ENCODE results near the gene ERCC1. TPM values are rescaled to one million over a fixed set of nuclear protein-coding genes. Genes with fewer than 3 reads are reported as not detected.

The ERCC1 gene
- total RNA-seq, 1 donor from 2014 or later: 67.5 TPM

DNA sequence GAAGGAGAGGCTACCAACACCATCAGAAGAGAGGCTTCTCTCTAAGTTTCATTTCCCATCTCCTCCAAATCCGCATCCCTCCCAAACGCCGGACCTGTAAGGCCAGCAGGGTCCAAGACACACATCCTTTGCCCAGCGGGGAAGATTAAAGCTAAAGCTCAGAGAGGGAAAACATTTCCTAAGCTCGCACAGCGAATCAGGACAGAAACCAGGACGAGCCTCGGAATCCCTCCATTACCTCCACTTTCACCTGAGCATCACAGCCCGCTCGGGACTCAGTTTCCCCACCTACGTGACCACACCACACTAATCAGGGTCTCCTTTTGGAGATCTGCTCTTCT lies 43.4 kb upstream of the ERCC1 start:
- no peak for FAIRE-seq
- Histone ChIP-seq H3K9me3 (ENCODE audit: insufficient read depth, low read depth, low read length) (no peaks in the 10 kb centered on the region), H3K79me2 (ENCODE audit: insufficient read depth, low read length) (no peaks in the 10 kb centered on the region), H3K4me3 (ENCODE audit: insufficient read depth, low read depth, low read length) (peak overlapping the region; percentile 76), H3K9ac (ENCODE audit: low read length) (peak overlapping the region; percentile 96), H3K27ac (ENCODE audit: low read depth, low read length) (peak overlapping the region; percentile 98), H3K4me1 (ENCODE audit: insufficient read depth, low read length) (peaks cover 23% of the 10 kb centered on the region), H3K36me3 (ENCODE audit: insufficient read depth, low read length) (no peaks in the 10 kb centered on the region), H3K4me2 (ENCODE audit: low read length) (peak overlapping the region; percentile 97), H2AFZ (ENCODE audit: low read depth, low read length) (peak overlapping the region; percentile 70), H3K27me3 (ENCODE audit: insufficient read depth, low read length) (no peaks in the 10 kb centered on the region), H4K20me1 (ENCODE audit: insufficient read depth, low read length) (peaks cover 24% of the 10 kb centered on the region)
- H3K4me3 Mint-ChIP-seq (ENCODE audit: unreplicated experiment): peak overlapping the region; percentile 75
- H3K27ac Mint-ChIP-seq (ENCODE audit: unreplicated experiment): peak overlapping the region; percentile 87
- peaks cover 10% of the 10 kb centered on the region for H3K4me1 Mint-ChIP-seq (ENCODE audit: low read depth, unreplicated experiment)
- H3K9me3 Mint-ChIP-seq (ENCODE audit: unreplicated experiment): no peaks in the 10 kb centered on the region
- H3K36me3 Mint-ChIP-seq (ENCODE audit: low read depth, unreplicated experiment): no peaks in the 10 kb centered on the region
- no peak for DNase-seq (ENCODE audit: low read depth)
- peaks cover 4% of the 10 kb centered on the region for H3K27me3 Mint-ChIP-seq (ENCODE audit: low read depth, unreplicated experiment)
- TF ChIP-seq, protein P1, sequence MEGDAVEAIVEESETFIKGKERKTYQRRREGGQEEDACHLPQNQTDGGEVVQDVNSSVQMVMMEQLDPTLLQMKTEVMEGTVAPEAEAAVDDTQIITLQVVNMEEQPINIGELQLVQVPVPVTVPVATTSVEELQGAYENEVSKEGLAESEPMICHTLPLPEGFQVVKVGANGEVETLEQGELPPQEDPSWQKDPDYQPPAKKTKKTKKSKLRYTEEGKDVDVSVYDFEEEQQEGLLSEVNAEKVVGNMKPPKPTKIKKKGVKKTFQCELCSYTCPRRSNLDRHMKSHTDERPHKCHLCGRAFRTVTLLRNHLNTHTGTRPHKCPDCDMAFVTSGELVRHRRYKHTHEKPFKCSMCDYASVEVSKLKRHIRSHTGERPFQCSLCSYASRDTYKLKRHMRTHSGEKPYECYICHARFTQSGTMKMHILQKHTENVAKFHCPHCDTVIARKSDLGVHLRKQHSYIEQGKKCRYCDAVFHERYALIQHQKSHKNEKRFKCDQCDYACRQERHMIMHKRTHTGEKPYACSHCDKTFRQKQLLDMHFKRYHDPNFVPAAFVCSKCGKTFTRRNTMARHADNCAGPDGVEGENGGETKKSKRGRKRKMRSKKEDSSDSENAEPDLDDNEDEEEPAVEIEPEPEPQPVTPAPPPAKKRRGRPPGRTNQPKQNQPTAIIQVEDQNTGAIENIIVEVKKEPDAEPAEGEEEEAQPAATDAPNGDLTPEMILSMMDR (IDR thresholded peaks at IDR 0.05; ENCODE audit: insufficient read depth, low read depth, low read length): no peak
- TF ChIP-seq EZH2 (IDR thresholded peaks at IDR 0.05; ENCODE audit: insufficient read depth, low read length): no peak

DNA sequence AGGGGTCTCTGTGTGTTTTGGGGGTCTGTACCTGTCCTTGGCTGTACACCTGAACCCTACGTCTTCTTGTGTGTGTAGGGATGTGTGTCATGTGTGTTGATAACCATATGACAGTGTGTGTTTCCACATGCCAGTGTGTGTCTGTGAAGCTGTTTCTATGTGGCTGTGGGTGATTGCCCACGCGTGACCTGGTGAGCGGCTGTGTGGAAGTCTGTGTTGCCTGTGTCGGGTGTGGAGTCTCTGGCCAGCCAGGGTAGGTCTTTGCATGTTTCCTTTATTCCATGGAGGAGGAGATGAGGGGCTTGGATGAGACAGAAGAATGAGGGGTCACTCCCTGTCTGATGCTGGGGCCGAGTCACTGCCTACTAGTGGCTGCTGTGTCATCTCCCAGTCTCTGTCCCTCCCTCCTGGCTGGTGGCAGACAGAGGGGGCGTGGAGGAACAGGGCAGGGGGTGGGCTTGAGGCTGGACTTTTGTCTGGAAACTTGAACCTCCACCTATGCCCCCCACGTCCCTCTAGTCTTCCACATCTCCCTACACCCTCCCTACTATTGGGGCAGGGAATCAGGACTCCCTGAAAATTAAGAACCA lies 41.2 kb upstream of the ERCC1 start:
- Histone ChIP-seq H2AFZ (ENCODE audit: low read depth, low read length) (no peak overlapping the region), H3K4me1 (ENCODE audit: insufficient read depth, low read length) (peaks cover 15% of the 10 kb centered on the region), H3K9ac (ENCODE audit: low read length) (no peak overlapping the region), H3K9me3 (ENCODE audit: insufficient read depth, low read depth, low read length) (no peaks in the 10 kb centered on the region), H3K27me3 (ENCODE audit: insufficient read depth, low read length) (no peaks in the 10 kb centered on the region), H4K20me1 (ENCODE audit: insufficient read depth, low read length) (peaks cover 10% of the 10 kb centered on the region), H3K79me2 (ENCODE audit: insufficient read depth, low read length) (no peaks in the 10 kb centered on the region), H3K4me3 (ENCODE audit: insufficient read depth, low read depth, low read length) (no peak overlapping the region), H3K36me3 (ENCODE audit: insufficient read depth, low read length) (no peaks in the 10 kb centered on the region), H3K27ac (ENCODE audit: low read depth, low read length) (no peak overlapping the region), H3K4me2 (ENCODE audit: low read length) (no peak overlapping the region)
- H3K9me3 Mint-ChIP-seq (ENCODE audit: unreplicated experiment): no peaks in the 10 kb centered on the region
- H3K27me3 Mint-ChIP-seq (ENCODE audit: low read depth, unreplicated experiment): peaks cover 4% of the 10 kb centered on the region
- peak overlapping the region; percentile 4 for H3K27ac Mint-ChIP-seq (ENCODE audit: unreplicated experiment)
- TF ChIP-seq, protein P1 (IDR thresholded peaks at IDR 0.05; ENCODE audit: insufficient read depth, low read depth, low read length): no peak
- TF ChIP-seq EZH2 (IDR thresholded peaks at IDR 0.05; ENCODE audit: insufficient read depth, low read length): no peak
- no peak overlapping the region for H3K4me3 Mint-ChIP-seq (ENCODE audit: unreplicated experiment)
- peaks cover 4% of the 10 kb centered on the region for H3K4me1 Mint-ChIP-seq (ENCODE audit: low read depth, unreplicated experiment)
- H3K36me3 Mint-ChIP-seq (ENCODE audit: low read depth, unreplicated experiment): no peaks in the 10 kb centered on the region
- no peak for DNase-seq (ENCODE audit: low read depth)
- FAIRE-seq: no peak

DNA sequence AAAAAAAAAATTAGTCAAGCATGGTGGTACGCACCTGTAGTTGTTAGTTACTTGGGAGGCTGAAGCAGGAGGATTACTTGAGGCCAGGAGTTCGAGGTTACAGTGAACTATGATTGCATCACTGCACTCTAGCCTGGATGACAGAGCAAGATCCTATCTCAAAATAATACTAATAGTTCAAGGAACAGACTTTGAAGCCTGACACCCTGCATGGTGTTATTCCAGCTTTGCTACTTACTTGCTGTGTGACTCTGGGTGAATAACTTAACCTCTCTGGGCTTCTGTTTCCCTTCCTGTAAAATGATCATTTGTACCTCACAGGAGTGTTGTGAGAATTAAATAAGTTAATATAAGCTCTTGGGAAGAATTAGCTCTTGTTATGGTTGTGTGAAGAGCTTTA lies 40.6 kb upstream of the ERCC1 start:
- Mint-ChIP-seq H3K27ac (ENCODE audit: unreplicated experiment) (no peak overlapping the region), H3K4me1 (ENCODE audit: low read depth, unreplicated experiment) (no peaks in the 10 kb centered on the region), H3K9me3 (ENCODE audit: unreplicated experiment) (no peaks in the 10 kb centered on the region), H3K36me3 (ENCODE audit: low read depth, unreplicated experiment) (no peaks in the 10 kb centered on the region), H3K27me3 (ENCODE audit: low read depth, unreplicated experiment) (peaks cover 4% of the 10 kb centered on the region), H3K4me3 (ENCODE audit: unreplicated experiment) (no peak overlapping the region)
- no peaks in the 10 kb centered on the region for H3K9me3 ChIP-seq (ENCODE audit: insufficient read depth, low read depth, low read length)
- H3K27me3 ChIP-seq (ENCODE audit: insufficient read depth, low read length): no peaks in the 10 kb centered on the region
- no peak overlapping the region for H3K9ac ChIP-seq (ENCODE audit: low read length)
- peaks cover 8% of the 10 kb centered on the region for H4K20me1 ChIP-seq (ENCODE audit: insufficient read depth, low read length)
- H3K36me3 ChIP-seq (ENCODE audit: insufficient read depth, low read length): no peaks in the 10 kb centered on the region
- H2AFZ ChIP-seq (ENCODE audit: low read depth, low read length): no peak overlapping the region
- H3K27ac ChIP-seq (ENCODE audit: low read depth, low read length): no peak overlapping the region
- DNase-seq (ENCODE audit: low read depth): no peak
- no peak overlapping the region for H3K4me3 ChIP-seq (ENCODE audit: insufficient read depth, low read depth, low read length)
- no peak for FAIRE-seq
- no peak overlapping the region for H3K4me2 ChIP-seq (ENCODE audit: low read length)
- H3K79me2 ChIP-seq (ENCODE audit: insufficient read depth, low read length): no peaks in the 10 kb centered on the region
- TF ChIP-seq EZH2 (IDR thresholded peaks at IDR 0.05; ENCODE audit: insufficient read depth, low read length): no peak
- TF ChIP-seq, protein P1 (IDR thresholded peaks at IDR 0.05; ENCODE audit: insufficient read depth, low read depth, low read length): no peak
- peaks cover 11% of the 10 kb centered on the region for H3K4me1 ChIP-seq (ENCODE audit: insufficient read depth, low read length)
